ENCODE results near the gene MALAT1. TPM values are rescaled to one million over a fixed set of nuclear protein-coding genes. Genes with fewer than 3 reads are reported as not detected.

The MALAT1 gene
- total RNA-seq, 1 donor from 2014 or later, result 16,459 TPM

DNA sequence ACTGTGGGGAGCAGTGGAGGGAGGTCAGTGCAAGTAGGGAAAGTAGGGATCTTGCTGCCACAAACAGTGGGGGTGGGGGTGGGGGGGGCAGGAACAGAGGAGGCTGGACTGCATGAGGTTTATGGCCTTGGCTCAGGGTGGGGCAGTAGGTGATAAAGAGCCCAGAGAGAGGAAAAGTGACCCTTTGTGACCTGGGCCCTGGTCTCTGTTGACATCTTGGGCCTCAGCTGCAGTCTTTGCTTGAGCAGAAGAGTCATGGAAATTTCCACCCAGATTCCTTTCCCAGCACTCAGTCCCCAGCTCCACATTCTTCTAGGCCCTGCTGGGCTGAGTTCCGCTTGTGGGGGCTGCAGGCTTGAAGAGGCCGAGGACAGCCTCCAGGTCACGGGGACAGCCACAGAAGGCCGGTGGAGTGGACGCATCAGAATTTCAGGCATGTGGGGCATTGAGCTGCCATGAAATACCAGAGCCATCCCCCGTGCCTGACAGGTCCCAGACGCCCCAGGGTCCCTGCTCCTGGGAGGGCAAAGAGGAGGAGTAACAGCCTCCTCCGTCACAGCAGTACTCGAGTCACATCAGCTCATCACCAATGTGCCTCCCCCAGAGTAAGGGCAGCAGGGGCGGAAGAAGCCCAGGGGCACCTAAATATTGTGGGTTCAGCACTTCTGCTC is 9.7 kb upstream of the MALAT1 start:
- peak in 1 of 2 donors; percentile 95 for DNase-seq (ENCODE audit: extremely low spot score in 2 of 2)
- TF ChIP-seq POLR2A (IDR thresholded peaks at IDR 0.05) (peak in 1 of 2 donors; percentile 9), POLR2AphosphoS5 (IDR thresholded peaks at IDR 0.05; ENCODE audit: insufficient read depth in 1 of 2, low read depth in 1 of 2) (peak; percentile 30 to 84), CTCF (IDR thresholded peaks at IDR 0.05) (no peak)
- no peaks in the 10 kb centered on the region for H3K27me3 ChIP-seq
- peak overlapping the region in 1 of 2 donors; percentile 12 for H3K4me3 ChIP-seq
- H3K4me1 ChIP-seq, result peaks cover 92% of the 10 kb centered on the region
- H3K36me3 ChIP-seq, result no peaks in the 10 kb centered on the region
- H3K9me3 ChIP-seq, result no peaks in the 10 kb centered on the region
- peak overlapping the region; percentile 100 for H3K27ac ChIP-seq
- intact Hi-C loops (cut with DNase I), result no loop called here

DNA sequence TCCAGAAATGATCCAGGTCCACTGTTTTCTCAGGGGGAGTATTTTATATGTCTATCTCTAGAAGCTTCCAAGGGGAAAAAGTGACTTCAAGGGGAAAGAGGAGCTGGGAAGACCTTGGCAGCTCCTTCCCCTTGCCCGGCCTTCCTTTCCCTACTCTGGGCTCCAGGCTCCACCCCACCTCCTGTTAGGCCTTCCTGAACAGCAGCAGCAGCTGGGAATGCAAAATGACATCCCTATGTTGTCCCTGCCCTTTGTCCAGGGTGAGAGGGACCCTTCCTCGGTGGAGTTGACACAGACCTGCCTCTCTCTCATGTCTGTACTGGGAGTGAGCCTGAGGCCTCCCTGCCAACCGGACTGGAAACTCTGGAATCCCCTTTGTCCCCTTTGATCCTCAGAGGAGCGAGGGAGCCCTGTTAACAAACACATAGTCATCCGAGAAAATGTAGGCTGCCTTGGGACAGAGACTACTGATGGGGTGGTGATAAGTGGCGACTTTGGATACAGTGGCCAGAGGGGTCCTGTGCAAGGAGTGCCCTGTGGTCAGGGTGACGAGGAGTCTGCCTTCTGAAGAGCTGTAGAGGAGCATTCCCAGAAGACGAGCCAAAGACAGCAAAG is 9.0 kb upstream of the MALAT1 start:
- peaks cover 96% of the 10 kb centered on the region for H3K4me1 ChIP-seq
- intact Hi-C loops (cut with DNase I), result loop anchor here (1.0 kb wide), 1 partner anchor 13 kb away; no protein-coding TSS in a partner anchor
- H3K4me3 ChIP-seq, result peak overlapping the region in 1 of 2 donors; percentile 12
- no peaks in the 10 kb centered on the region for H3K9me3 ChIP-seq
- DNase-seq (ENCODE audit: extremely low spot score in 2 of 2), result peak in 1 of 2 donors; percentile 91
- H3K27ac ChIP-seq, result peak overlapping the region; percentile 100
- H3K36me3 ChIP-seq, result no peaks in the 10 kb centered on the region
- no peaks in the 10 kb centered on the region for H3K27me3 ChIP-seq
- TF ChIP-seq POLR2AphosphoS5 (IDR thresholded peaks at IDR 0.05; ENCODE audit: insufficient read depth in 1 of 2, low read depth in 1 of 2) (no peak), POLR2A (IDR thresholded peaks at IDR 0.05) (no peak), CTCF (IDR thresholded peaks at IDR 0.05) (no peak)

GRCh38 chr11:65491163-65491465 is 7.7 kb upstream of the MALAT1 start:
- no peak for DNase-seq (ENCODE audit: extremely low spot score in 2 of 2)

GRCh38 chr11:65491614-65492386 is 7.0 kb upstream of the MALAT1 start:
- Histone ChIP-seq H3K27ac (peak overlapping the region; percentile 100), H3K4me3 (no peak overlapping the region), H3K9me3 (no peaks in the 10 kb centered on the region), H3K36me3 (no peaks in the 10 kb centered on the region), H3K27me3 (no peaks in the 10 kb centered on the region), H3K4me1 (peaks cover 96% of the 10 kb centered on the region)
- intact Hi-C loops (cut with DNase I), result no loop called here
- no peak for TF ChIP-seq CTCF (IDR thresholded peaks at IDR 0.05)
- no peak for TF ChIP-seq POLR2A (IDR thresholded peaks at IDR 0.05)
- peak; percentile 65 to 75 for TF ChIP-seq POLR2AphosphoS5 (IDR thresholded peaks at IDR 0.05; ENCODE audit: insufficient read depth in 1 of 2, low read depth in 1 of 2)
- DNase-seq (ENCODE audit: extremely low spot score in 2 of 2), result peak in 1 of 2 donors; percentile 94

More at GRCh38 chr11:65491163-65491465, 7.7 kb upstream of the MALAT1 start:
- Histone ChIP-seq H3K4me3 (no peak overlapping the region), H3K4me1 (peaks cover 96% of the 10 kb centered on the region), H3K27ac (peak overlapping the region; percentile 100), H3K27me3 (no peaks in the 10 kb centered on the region), H3K36me3 (no peaks in the 10 kb centered on the region), H3K9me3 (no peaks in the 10 kb centered on the region)
- intact Hi-C loops (cut with DNase I), result no loop called here
- TF ChIP-seq POLR2A (IDR thresholded peaks at IDR 0.05) (no peak), POLR2AphosphoS5 (IDR thresholded peaks at IDR 0.05; ENCODE audit: insufficient read depth in 1 of 2, low read depth in 1 of 2) (no peak), CTCF (IDR thresholded peaks at IDR 0.05) (no peak)
